Neural crest cell (in vitro differentiated cells): ENCODE results near the gene KNDC1. TPM values are rescaled to one million over a fixed set of nuclear protein-coding genes. Genes with fewer than 3 reads are reported as not detected.

Experiments used
- DNase-seq: peaks from one replicate; pipeline ENCODE4 v3.0.0; 2021; ENCODE audit warnings: low read depth, mixed read lengths, low spot score
- H3K27ac Mint-ChIP-seq: one replicate; pipeline ENCODE4 v1.8.0; 2021; ENCODE audit warnings: mild to moderate bottlenecking, mixed read lengths; ENCODE audit not compliant: unreplicated experiment
- H3K27me3 Mint-ChIP-seq: 2 replicates; pipeline ENCODE4 v1.8.0; 2021; ENCODE audit warnings: low read depth, mild to moderate bottlenecking, mixed read lengths
- H3K36me3 Mint-ChIP-seq: 2 replicates; pipeline ENCODE4 v1.8.0; 2021; ENCODE audit warnings: low read depth, mild to moderate bottlenecking, mixed read lengths
- H3K4me1 Mint-ChIP-seq: 2 replicates; pipeline ENCODE4 v1.8.0; 2021; ENCODE audit warnings: mixed read lengths
- H3K4me3 Mint-ChIP-seq: one replicate; pipeline ENCODE4 v1.8.0; 2021; ENCODE audit warnings: mild to moderate bottlenecking, mixed read lengths
- H3K9me3 Mint-ChIP-seq: 2 replicates; pipeline ENCODE4 v1.8.0; 2021; ENCODE audit warnings: mixed read lengths
- total RNA-seq: library from RNA; stranded (reverse); gene quantifications from 2 replicates; pipeline ENCODE4 v1.2.1, GENCODE V29; 2021
- TF ChIP-seq, protein P1 (sequence below): fragments of 200-600 bp; sonication (generic); conservative IDR thresholded peaks from 2 replicates; pipeline ENCODE4 v1.5.0; 2021; ENCODE audit warnings: antibody characterized with exemption, mild to moderate bottlenecking

KNDC1 gene
- total RNA-seq, 1 donor from 2014 or later: 5.5 TPM

GRCh38 chr10:133187906-133188681 is 28.1 kb downstream of the KNDC1 start:
- Mint-ChIP-seq H3K27me3 (peaks cover 8% of the 10 kb centered on the region), H3K9me3 (no peaks in the 10 kb centered on the region), H3K4me3 (no peak overlapping the region), H3K4me1 (peaks cover 4% of the 10 kb centered on the region), H3K36me3 (peaks cover 8% of the 10 kb centered on the region), H3K27ac (no peak overlapping the region)
- TF ChIP-seq, protein P1, sequence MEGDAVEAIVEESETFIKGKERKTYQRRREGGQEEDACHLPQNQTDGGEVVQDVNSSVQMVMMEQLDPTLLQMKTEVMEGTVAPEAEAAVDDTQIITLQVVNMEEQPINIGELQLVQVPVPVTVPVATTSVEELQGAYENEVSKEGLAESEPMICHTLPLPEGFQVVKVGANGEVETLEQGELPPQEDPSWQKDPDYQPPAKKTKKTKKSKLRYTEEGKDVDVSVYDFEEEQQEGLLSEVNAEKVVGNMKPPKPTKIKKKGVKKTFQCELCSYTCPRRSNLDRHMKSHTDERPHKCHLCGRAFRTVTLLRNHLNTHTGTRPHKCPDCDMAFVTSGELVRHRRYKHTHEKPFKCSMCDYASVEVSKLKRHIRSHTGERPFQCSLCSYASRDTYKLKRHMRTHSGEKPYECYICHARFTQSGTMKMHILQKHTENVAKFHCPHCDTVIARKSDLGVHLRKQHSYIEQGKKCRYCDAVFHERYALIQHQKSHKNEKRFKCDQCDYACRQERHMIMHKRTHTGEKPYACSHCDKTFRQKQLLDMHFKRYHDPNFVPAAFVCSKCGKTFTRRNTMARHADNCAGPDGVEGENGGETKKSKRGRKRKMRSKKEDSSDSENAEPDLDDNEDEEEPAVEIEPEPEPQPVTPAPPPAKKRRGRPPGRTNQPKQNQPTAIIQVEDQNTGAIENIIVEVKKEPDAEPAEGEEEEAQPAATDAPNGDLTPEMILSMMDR: no peak
- no peak for DNase-seq

DNA sequence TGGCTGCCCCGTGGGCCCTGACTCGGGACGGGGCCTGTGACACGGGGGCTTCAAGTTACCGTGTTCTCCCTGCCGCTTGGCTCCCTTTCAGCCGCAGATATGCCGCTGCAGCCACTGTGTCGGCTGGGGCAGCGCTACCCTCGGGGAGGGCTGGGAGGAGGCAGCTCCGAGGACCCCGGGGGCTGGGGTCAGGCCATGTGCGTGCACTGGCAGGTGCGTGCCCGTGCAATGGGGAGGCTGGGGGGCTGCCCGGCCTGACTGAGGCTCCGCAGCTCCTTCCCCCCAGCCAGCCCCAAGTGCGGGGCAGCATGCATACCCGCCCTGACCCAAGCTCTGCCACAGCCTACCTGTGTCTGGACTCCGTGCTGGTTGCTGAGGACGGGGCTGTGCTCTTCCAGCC is 29.2 kb downstream of the KNDC1 start:
- Mint-ChIP-seq H3K36me3 (peaks cover 6% of the 10 kb centered on the region), H3K27ac (no peak overlapping the region), H3K27me3 (peaks cover 18% of the 10 kb centered on the region), H3K4me3 (no peak overlapping the region), H3K9me3 (no peaks in the 10 kb centered on the region), H3K4me1 (peaks cover 4% of the 10 kb centered on the region)
- DNase-seq: no peak
- TF ChIP-seq, protein P1: no peak

- Mint-ChIP-seq H3K27me3 (peaks cover 22% of the 10 kb centered on the region), H3K27ac (no peak overlapping the region), H3K4me1 (peaks cover 4% of the 10 kb centered on the region), H3K9me3 (no peaks in the 10 kb centered on the region), H3K36me3 (peaks cover 6% of the 10 kb centered on the region), H3K4me3 (no peak overlapping the region)
- DNase-seq: no peak
- TF ChIP-seq, protein P1: no peak
Measured at GRCh38 chr10:133189726-133190125, 29.7 kb downstream of the KNDC1 start.

- no peak for DNase-seq
- no peak overlapping the region for H3K4me3 Mint-ChIP-seq
- TF ChIP-seq, protein P1: no peak
- peaks cover 4% of the 10 kb centered on the region for H3K4me1 Mint-ChIP-seq
- peaks cover 7% of the 10 kb centered on the region for H3K36me3 Mint-ChIP-seq
- no peaks in the 10 kb centered on the region for H3K9me3 Mint-ChIP-seq
- H3K27ac Mint-ChIP-seq: no peak overlapping the region
- H3K27me3 Mint-ChIP-seq: peaks cover 25% of the 10 kb centered on the region
Measured at GRCh38 chr10:133190225-133190624, 30.2 kb downstream of the KNDC1 start.

DNA sequence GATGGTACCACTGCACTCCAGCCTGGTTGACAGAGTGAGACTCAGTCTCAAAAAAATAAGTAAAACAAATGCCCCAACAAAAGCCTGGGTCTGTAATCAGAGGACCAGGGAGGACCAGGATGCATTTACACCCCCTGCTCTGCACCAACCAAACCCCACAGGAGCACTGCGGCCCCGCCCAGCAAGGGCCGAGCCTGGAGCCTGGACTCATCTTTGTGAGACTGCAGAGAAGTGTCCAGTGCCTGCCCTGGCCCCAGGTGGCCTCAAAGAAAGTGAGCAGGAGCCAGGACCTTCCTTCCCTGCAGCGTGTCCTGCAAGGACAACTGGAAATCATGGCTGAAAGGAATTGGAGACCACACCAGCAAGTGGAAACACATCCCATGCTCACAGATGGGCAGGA is 31.6 kb downstream of the KNDC1 start:
- no peak overlapping the region for H3K27ac Mint-ChIP-seq
- H3K4me3 Mint-ChIP-seq: no peak overlapping the region
- peaks cover 25% of the 10 kb centered on the region for H3K27me3 Mint-ChIP-seq
- no peak for DNase-seq
- no peaks in the 10 kb centered on the region for H3K9me3 Mint-ChIP-seq
- TF ChIP-seq, protein P1: no peak
- peaks cover 2% of the 10 kb centered on the region for H3K4me1 Mint-ChIP-seq
- peaks cover 7% of the 10 kb centered on the region for H3K36me3 Mint-ChIP-seq
